ENCODE results near the gene PTPRD.

DNA sequence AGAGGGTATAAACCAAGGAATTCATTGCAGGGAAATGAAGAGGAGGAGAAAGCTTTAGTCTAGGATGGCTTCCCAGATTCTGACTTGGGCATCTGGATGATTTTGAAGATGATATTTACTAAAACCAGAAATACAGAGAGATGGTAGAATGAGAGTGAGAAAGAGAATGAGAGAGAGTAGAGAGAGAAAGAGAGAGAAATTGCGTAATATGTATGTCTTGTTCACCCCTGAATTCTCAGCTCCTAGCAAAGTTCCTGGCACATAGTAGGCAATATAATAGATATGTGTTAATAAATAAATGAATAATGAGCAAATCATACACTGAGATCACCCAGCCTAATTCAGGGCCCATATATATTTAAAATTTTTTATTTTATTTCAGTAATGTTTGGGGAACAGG, 1723.7 kb downstream of the PTPRD start:
- TF ChIP-seq, protein P1, sequence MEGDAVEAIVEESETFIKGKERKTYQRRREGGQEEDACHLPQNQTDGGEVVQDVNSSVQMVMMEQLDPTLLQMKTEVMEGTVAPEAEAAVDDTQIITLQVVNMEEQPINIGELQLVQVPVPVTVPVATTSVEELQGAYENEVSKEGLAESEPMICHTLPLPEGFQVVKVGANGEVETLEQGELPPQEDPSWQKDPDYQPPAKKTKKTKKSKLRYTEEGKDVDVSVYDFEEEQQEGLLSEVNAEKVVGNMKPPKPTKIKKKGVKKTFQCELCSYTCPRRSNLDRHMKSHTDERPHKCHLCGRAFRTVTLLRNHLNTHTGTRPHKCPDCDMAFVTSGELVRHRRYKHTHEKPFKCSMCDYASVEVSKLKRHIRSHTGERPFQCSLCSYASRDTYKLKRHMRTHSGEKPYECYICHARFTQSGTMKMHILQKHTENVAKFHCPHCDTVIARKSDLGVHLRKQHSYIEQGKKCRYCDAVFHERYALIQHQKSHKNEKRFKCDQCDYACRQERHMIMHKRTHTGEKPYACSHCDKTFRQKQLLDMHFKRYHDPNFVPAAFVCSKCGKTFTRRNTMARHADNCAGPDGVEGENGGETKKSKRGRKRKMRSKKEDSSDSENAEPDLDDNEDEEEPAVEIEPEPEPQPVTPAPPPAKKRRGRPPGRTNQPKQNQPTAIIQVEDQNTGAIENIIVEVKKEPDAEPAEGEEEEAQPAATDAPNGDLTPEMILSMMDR (IDR thresholded peaks at IDR 0.05) = no peak
- TF ChIP-seq POLR2A (IDR thresholded peaks at IDR 0.05) = no peak

Measured in thyroid gland (tissue), 4 donors.